Measurements from ENCODE around the gene OR4C3.

DNA sequence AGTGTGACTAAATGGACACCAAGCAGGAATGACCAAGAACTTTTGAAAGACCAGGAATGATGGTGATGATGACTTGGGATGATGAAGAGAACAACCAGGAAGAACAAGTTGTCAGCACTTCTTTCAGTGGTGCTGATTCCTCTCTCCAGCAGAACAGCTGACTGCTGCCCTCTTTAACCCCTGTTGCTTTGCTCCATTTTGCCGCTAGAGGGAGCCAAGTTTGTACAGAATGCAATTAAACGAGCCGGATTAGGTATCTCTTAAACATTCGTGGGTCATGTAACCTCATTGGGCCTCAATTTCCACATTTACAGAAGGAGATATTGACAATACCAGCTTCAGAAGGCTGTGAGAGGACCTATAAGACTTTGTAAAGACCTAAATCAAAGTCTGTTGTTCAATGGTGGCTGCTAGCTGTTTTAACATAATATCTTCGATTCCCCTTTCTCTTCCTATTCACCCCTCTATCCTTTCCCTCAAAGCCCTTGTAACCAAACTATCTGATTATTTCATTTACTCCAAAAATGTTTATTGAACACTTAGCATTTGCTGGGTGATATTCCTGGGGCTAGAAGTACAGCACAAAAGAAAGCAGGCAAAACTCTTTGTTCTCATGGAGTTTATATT, 16.8 kb upstream of the OR4C3 start:
- TF ChIP-seq, protein P1, sequence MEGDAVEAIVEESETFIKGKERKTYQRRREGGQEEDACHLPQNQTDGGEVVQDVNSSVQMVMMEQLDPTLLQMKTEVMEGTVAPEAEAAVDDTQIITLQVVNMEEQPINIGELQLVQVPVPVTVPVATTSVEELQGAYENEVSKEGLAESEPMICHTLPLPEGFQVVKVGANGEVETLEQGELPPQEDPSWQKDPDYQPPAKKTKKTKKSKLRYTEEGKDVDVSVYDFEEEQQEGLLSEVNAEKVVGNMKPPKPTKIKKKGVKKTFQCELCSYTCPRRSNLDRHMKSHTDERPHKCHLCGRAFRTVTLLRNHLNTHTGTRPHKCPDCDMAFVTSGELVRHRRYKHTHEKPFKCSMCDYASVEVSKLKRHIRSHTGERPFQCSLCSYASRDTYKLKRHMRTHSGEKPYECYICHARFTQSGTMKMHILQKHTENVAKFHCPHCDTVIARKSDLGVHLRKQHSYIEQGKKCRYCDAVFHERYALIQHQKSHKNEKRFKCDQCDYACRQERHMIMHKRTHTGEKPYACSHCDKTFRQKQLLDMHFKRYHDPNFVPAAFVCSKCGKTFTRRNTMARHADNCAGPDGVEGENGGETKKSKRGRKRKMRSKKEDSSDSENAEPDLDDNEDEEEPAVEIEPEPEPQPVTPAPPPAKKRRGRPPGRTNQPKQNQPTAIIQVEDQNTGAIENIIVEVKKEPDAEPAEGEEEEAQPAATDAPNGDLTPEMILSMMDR (IDR thresholded peaks at IDR 0.05), result peak; percentile 20 to 71 (median 41)
- TF ChIP-seq EP300 (IDR thresholded peaks at IDR 0.05), result no peak
- no peak for TF ChIP-seq POLR2A (IDR thresholded peaks at IDR 0.05; ENCODE audit: low read depth)
